KMS-11 (cell line): ENCODE results near the gene PDGFRA.
A peak's percentile ranks its signal among the peaks of the same experiment; 100 is the strongest.

Experiments
- H2AFZ ChIP-seq: fragments of 200-600 bp; sonication (generic); 2 replicates; pipeline ENCODE4 v1.6.1; 2016; ENCODE audit warnings: antibody characterized with exemption, mixed run types, low read depth
- H3K27ac ChIP-seq: fragments of 200-600 bp; sonication (generic); 2 replicates; pipeline ENCODE4 v1.6.1; 2016; ENCODE audit warnings: mild to moderate bottlenecking, mixed run types
- H3K27me3 ChIP-seq: fragments of 200-600 bp; sonication (generic); 2 replicates; pipeline ENCODE4 v1.6.1; 2017; ENCODE audit warnings: mild to moderate bottlenecking, low read depth, mixed run types, moderate library complexity; ENCODE audit not compliant: insufficient read depth
- H3K36me3 ChIP-seq: fragments of 200-600 bp; sonication (generic); 2 replicates; pipeline ENCODE4 v1.6.1; 2017; ENCODE audit warnings: mild to moderate bottlenecking, mixed run types; ENCODE audit not compliant: insufficient read depth
- H3K4me1 ChIP-seq: fragments of 200-600 bp; sonication (generic); 2 replicates; pipeline ENCODE4 v1.6.1; 2016; ENCODE audit warnings: mild to moderate bottlenecking, low read depth, mixed run types; ENCODE audit not compliant: poor library complexity, severe bottlenecking
- H3K4me2 ChIP-seq: fragments of 200-600 bp; sonication (generic); 2 replicates; pipeline ENCODE4 v1.7.0; 2016; ENCODE audit warnings: mild to moderate bottlenecking, mixed run types
- H3K4me3 ChIP-seq: fragments of 200-600 bp; sonication (generic); IDR thresholded peaks from 2 replicates; pipeline ENCODE4 v1.6.1; 2017; ENCODE audit warnings: low read depth, low read length, mixed read lengths; ENCODE audit not compliant: insufficient read depth
- H3K79me2 ChIP-seq: fragments of 200-600 bp; sonication (generic); 2 replicates; pipeline ENCODE4 v1.6.1; 2016; ENCODE audit warnings: low read depth, mixed run types; ENCODE audit not compliant: insufficient read depth
- H3K9ac ChIP-seq: fragments of 200-600 bp; sonication (generic); 2 replicates; pipeline ENCODE4 v1.6.1; 2016; ENCODE audit warnings: mild to moderate bottlenecking, mixed run types
- H4K20me1 ChIP-seq: fragments of 200-600 bp; sonication (generic); 2 replicates; pipeline ENCODE4 v1.6.1; 2016; ENCODE audit warnings: mild to moderate bottlenecking, mixed run types; ENCODE audit not compliant: insufficient read depth
- TF ChIP-seq, protein P1 (sequence below): fragments of 200-600 bp; sonication (generic); conservative IDR thresholded peaks from 2 replicates; pipeline ENCODE4 v1.6.1; 2017; ENCODE audit warnings: low read depth, mild to moderate bottlenecking, antibody characterized with exemption, low read length, moderate library complexity, mixed read lengths

The PDGFRA gene

DNA sequence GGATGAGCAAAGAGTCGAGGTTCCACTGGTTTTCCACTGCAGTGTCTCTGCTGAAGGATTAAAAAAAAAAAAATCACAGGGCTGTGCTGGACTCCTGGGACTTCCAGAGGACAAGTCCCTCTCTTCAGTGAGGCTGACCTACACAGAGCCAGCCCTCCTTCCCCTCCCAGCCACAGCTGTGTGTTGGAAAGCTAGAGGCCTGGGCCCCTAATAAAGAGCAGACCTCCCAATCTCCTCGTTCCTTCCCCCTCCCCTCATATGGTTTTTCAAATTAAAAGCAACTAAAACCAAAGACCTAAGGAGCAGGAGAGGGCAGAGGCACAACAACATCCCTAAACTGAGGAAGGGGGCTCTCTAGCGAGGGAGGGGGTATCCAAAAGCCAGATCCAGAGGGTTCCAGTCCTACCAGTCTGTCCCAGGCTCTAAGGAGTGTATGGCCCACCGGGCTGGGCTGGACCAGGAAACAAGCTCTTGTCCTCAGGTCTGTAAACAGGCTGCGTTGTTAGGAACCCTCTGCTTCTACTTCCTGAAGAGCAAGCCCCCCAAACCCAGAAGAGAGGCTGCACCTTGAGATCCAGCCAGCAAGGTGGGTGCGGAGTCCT, 4.0 kb upstream of the PDGFRA start:
- Histone ChIP-seq H3K4me3 (no peak overlapping the region), H3K27ac (no peak overlapping the region), H3K9ac (no peak overlapping the region), H3K4me2 (no peak overlapping the region), H2AFZ (no peak overlapping the region), H4K20me1 (no peaks in the 10 kb centered on the region), H3K27me3 (peaks cover 15% of the 10 kb centered on the region; the same call in 1 of the 2 replicates), H3K4me1 (peaks cover 3% of the 10 kb centered on the region), H3K36me3 (no peaks in the 10 kb centered on the region), H3K79me2 (no peaks in the 10 kb centered on the region)
- TF ChIP-seq, protein P1, sequence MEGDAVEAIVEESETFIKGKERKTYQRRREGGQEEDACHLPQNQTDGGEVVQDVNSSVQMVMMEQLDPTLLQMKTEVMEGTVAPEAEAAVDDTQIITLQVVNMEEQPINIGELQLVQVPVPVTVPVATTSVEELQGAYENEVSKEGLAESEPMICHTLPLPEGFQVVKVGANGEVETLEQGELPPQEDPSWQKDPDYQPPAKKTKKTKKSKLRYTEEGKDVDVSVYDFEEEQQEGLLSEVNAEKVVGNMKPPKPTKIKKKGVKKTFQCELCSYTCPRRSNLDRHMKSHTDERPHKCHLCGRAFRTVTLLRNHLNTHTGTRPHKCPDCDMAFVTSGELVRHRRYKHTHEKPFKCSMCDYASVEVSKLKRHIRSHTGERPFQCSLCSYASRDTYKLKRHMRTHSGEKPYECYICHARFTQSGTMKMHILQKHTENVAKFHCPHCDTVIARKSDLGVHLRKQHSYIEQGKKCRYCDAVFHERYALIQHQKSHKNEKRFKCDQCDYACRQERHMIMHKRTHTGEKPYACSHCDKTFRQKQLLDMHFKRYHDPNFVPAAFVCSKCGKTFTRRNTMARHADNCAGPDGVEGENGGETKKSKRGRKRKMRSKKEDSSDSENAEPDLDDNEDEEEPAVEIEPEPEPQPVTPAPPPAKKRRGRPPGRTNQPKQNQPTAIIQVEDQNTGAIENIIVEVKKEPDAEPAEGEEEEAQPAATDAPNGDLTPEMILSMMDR = no peak

DNA sequence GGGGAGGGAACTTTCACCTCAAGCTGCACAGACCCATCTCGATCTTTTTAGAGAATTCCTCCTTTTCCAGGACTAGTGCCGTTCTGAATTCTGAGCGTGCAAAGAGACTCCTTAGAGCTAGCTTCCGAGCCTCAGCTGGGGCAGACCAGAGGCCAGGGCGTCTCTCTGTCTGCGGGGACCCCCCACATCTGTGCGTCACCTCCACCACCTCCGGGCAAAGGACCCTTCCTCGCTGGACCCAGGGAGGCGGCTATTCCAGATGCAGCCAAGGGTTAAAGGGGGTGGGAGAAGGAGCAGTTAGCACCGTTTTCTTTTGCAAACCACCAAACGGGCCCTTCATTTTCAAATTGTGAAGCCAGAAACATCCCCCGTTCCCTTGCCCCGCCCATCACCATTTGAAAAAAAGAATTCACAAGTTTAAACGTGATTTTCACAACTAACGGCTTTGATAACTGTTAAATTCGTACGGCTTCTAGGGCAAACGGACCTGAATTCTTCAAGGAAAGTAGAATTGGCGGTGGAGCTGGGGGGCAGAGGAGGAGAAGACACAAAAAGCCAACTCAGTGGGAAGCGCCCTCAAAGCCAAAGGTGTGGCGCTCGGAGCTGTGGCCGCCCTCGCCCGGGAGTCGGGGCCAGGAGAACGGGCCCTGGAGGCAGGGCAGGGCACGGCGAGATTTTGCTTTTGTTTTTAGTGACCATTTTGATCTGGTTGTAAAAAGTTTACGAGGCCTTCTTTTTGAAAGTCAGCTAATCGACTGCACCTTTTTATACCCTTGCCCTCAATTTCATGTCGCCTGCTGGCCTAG, 3.3 kb upstream of the PDGFRA start:
- Histone ChIP-seq H3K4me3 (no peak overlapping the region), H3K27ac (no peak overlapping the region), H3K27me3 (peaks cover 21% of the 10 kb centered on the region), H4K20me1 (no peaks in the 10 kb centered on the region), H3K4me2 (no peak overlapping the region), H3K4me1 (peaks cover 3% of the 10 kb centered on the region), H3K9ac (no peak overlapping the region), H3K79me2 (no peaks in the 10 kb centered on the region), H2AFZ (no peak overlapping the region), H3K36me3 (no peaks in the 10 kb centered on the region)
- TF ChIP-seq, protein P1 = no peak

DNA sequence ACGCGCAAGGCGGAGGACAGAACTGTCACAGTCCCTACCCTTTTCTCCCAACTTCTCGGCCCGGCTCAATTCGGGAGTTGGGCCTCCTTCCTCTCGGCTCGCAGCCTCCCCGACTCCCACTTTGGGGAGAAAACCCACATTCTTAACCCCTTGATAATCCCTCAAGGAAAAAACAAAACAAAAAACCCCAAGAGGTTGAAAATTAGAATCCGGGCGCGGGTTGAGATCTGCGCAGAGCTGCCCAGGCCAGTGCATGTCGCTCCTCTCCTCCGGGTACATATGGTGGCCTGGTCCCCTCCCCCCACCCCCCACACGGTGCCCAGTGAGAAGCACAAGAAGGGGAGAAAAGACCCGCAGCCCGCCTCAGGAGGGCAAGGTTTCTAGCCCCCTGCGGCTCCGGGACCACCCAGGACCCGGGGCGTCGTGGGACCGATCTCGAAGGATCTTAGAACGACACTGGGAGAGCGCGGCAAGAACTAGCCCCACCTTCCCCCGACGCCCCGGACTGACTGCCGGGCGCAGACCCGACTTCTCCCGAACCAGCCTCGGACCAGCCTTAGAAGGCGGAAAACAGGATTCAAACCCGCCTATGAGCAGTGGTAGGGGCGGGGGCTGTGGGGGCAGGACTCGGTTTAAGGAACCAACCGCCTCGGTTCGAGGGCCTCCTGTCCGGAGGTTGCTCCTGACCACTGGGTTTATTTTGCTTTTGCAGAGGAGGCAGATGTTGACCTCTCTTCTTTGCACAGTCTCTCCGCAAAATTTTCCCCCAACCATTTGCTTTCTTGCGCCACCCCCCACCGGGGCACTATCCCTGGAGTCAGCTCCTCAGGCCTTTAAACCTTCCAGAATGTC, 2.5 kb upstream of the PDGFRA start:
- H3K27me3 ChIP-seq = peaks cover 27% of the 10 kb centered on the region

More for the DNA sequence above, 2.5 kb upstream of the PDGFRA start:
- Histone ChIP-seq H3K27ac (no peak overlapping the region), H3K4me2 (no peak overlapping the region), H3K79me2 (no peaks in the 10 kb centered on the region), H2AFZ (peak overlapping the region; percentile 84; the same call in 1 of the 2 replicates), H3K36me3 (no peaks in the 10 kb centered on the region), H3K4me3 (no peak overlapping the region), H4K20me1 (no peaks in the 10 kb centered on the region), H3K9ac (no peak overlapping the region), H3K4me1 (peaks cover 3% of the 10 kb centered on the region)
- TF ChIP-seq, protein P1 = no peak
